Measurements from ENCODE around the gene PRRT4. TPM values are rescaled to one million over a fixed set of nuclear protein-coding genes. Genes with fewer than 3 reads are reported as not detected.

PRRT4 gene
- total RNA-seq, 1 experiment from 2014 or later: 0.26 TPM

DNA sequence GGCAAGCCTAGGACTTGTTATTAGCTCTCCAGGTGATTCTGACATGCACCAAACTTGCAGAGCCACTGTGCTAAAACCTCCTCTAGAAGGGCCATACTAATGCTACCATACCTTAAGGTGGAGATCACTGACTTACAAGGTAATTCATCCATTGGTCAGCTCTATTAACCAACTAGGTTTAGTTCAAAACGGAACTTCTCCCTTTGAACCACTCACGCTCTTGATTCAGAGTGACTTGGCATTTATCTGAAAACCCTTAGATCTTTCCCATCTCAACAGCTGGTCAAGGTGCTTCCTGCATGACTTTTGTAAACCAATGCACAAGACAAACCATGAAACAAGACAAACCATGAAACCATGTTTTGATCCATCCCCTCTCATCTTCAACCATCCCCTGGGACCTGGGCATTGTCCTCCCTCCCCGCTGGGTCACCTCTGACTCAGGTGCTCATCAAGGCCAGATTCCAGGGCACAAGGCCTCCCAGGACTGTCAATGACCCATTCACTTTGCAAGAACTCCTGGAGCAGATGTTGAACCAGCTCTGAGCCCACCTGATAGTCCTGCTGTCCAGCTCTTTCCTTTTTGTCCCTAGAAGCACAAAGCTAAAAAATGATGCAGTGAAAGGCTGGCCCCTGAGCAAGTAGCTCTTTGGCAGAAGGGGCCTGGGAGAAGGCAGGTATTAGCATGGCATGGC lies 29.5 kb upstream of the PRRT4 start:
- no TSS peak for BruUV-seq (replicated peaks)
- TF ChIP-seq, protein P1, sequence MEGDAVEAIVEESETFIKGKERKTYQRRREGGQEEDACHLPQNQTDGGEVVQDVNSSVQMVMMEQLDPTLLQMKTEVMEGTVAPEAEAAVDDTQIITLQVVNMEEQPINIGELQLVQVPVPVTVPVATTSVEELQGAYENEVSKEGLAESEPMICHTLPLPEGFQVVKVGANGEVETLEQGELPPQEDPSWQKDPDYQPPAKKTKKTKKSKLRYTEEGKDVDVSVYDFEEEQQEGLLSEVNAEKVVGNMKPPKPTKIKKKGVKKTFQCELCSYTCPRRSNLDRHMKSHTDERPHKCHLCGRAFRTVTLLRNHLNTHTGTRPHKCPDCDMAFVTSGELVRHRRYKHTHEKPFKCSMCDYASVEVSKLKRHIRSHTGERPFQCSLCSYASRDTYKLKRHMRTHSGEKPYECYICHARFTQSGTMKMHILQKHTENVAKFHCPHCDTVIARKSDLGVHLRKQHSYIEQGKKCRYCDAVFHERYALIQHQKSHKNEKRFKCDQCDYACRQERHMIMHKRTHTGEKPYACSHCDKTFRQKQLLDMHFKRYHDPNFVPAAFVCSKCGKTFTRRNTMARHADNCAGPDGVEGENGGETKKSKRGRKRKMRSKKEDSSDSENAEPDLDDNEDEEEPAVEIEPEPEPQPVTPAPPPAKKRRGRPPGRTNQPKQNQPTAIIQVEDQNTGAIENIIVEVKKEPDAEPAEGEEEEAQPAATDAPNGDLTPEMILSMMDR (conservative IDR thresholded peaks at IDR 0.05): no peak
- no peak for TF ChIP-seq EZH2 (IDR thresholded peaks at IDR 0.05; ENCODE audit: low read depth)
- H3K4me1 ChIP-seq (replicated peaks; ENCODE audit: insufficient read depth): peaks cover 17% of the 10 kb centered on the region; the same call in 1 of the 2 replicates

DNA sequence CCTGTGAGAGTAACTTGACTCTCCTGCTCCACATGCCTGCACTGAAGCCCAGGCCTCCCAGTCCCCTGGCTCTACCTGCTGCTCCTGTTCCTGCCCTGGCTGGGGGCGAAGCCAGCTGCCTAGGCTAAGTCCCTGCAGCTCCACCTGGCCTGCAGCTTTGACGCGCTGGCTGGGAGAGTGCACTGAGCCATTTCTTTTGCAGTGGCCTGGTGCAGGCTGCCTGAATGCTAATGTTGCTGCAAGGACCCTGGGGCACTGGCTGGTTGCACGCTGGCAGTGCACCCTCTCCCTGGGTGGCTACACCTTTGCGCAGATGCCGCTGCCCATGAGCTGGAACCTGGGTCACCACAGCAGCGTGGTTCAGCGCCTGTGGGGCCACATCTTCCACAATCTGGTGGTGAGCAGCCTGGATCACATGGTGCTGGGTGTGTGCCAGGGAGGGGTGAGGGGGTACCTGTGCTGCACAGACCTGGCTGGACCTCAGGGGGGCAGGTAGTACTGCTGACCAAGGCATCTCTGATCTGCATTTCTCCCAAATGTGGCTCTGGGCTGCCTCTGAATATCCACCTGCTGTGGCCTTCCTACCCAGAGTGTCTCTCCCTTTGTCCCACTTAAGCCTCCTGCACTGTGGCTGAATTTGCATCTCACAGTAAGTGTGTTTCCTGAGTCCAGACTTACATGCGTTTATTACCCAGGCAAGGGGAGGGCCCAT lies 28.3 kb upstream of the PRRT4 start:
- Histone ChIP-seq H3K27me3 (ENCODE audit: insufficient read depth, low read depth) (no peaks in the 10 kb centered on the region), H3K9me3 (ENCODE audit: insufficient read depth, low read depth) (no peaks in the 10 kb centered on the region), H3K27ac (no peak overlapping the region), H3K4me1 (replicated peaks; ENCODE audit: insufficient read depth) (peaks cover 17% of the 10 kb centered on the region; the same call in 1 of the 2 replicates), H2AFZ (no peak overlapping the region), H3K4me3 (no peak overlapping the region), H3K9me2 (ENCODE audit: insufficient read depth) (no peaks in the 10 kb centered on the region), H4K20me1 (ENCODE audit: insufficient read depth) (no peaks in the 10 kb centered on the region), H3K36me3 (ENCODE audit: low read depth) (no peaks in the 10 kb centered on the region), H3K79me2 (ENCODE audit: low read depth) (no peaks in the 10 kb centered on the region), H3K4me2 (no peak overlapping the region), H3F3A (ENCODE audit: insufficient read depth, low read depth) (peaks cover 11% of the 10 kb centered on the region; the same call in 1 of the 2 replicates)
- POLR2A ChIA-PET (ENCODE audit: unreplicated experiment): interaction anchor here (0.6 kb wide), 1 partner anchor 75 kb away, joined by 5 read pairs; no protein-coding TSS in a partner anchor
- CTCF ChIA-PET: interaction anchor here (0.6 to 3.2 kb wide), 3 partner anchors 41 to 82 kb away, joined by 4 to 56 read pairs (median 7); no protein-coding TSS in a partner anchor
- intact Hi-C loops (cut with micrococcal nuclease; ENCODE audit: unreplicated experiment): loop anchor here (5.0 kb wide), 1 partner anchor 38 kb away; no protein-coding TSS in a partner anchor
- TF ChIP-seq EZH2 (IDR thresholded peaks at IDR 0.05; ENCODE audit: low read depth): no peak
- TF ChIP-seq, protein P1 (conservative IDR thresholded peaks at IDR 0.05): no peak
- BruUV-seq (replicated peaks): no TSS peak
- no peak for DNase-seq

More for the DNA sequence above, 29.5 kb upstream of the PRRT4 start:
- Histone ChIP-seq H3K79me2 (ENCODE audit: low read depth) (no peaks in the 10 kb centered on the region), H4K20me1 (ENCODE audit: insufficient read depth) (no peaks in the 10 kb centered on the region), H3K9me2 (ENCODE audit: insufficient read depth) (no peaks in the 10 kb centered on the region), H3K27me3 (ENCODE audit: insufficient read depth, low read depth) (no peaks in the 10 kb centered on the region), H3K4me2 (no peak overlapping the region), H3K9me3 (ENCODE audit: insufficient read depth, low read depth) (no peaks in the 10 kb centered on the region), H3K4me3 (no peak overlapping the region), H3K27ac (no peak overlapping the region), H3F3A (ENCODE audit: insufficient read depth, low read depth) (peaks cover 11% of the 10 kb centered on the region; the same call in 1 of the 2 replicates), H3K36me3 (ENCODE audit: low read depth) (no peaks in the 10 kb centered on the region), H2AFZ (no peak overlapping the region)
- CTCF ChIA-PET: interaction anchor here (0.5 to 1.6 kb wide), 4 partner anchors 36 to 45 kb away, joined by 3 to 8 read pairs (median 4); no protein-coding TSS in a partner anchor
- DNase-seq: no peak
- POLR2A ChIA-PET (ENCODE audit: unreplicated experiment): interaction anchor here (0.5 to 0.7 kb wide), 2 partner anchors 18 to 67 kb away, joined by 3 read pairs; partner anchors contain the start of gene IMPDH1
- intact Hi-C loops (cut with micrococcal nuclease; ENCODE audit: unreplicated experiment): no loop called here

DNA sequence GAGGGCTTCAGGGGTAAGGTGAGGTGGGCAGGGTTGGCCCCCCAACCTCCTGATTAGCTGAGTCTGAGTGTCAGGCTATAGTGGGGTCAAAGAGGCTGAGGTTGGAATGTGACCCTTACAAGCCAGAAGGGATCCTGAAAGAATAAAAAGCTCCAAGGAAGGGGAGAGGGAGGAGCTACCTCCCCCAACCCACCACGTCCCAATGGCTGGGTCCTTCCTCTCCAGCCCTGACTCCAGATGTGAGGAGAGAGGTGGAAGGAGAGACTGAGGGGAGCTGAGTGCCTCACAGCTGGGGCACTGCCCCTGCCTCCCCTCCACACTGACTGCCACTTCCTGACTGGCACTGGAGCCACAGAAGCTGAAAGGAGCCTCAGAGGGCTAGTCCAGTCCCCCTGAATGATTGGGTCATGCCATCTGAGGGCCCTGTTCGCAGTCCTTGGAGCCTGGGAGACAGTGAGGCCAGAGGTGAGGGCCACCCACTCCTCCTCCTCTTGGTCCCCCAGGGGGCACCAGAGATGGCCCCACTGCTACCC lies 27.7 kb upstream of the PRRT4 start:
- no peak for TF ChIP-seq EZH2 (IDR thresholded peaks at IDR 0.05; ENCODE audit: low read depth)
- TF ChIP-seq, protein P1 (conservative IDR thresholded peaks at IDR 0.05): no peak
- CTCF ChIA-PET: interaction anchor here (0.5 to 3.2 kb wide), 4 partner anchors 19 to 83 kb away, joined by 5 to 56 read pairs (median 11); no protein-coding TSS in a partner anchor
- Histone ChIP-seq H3K4me3 (no peak overlapping the region), H3K9me2 (ENCODE audit: insufficient read depth) (no peaks in the 10 kb centered on the region), H3K9me3 (ENCODE audit: insufficient read depth, low read depth) (no peaks in the 10 kb centered on the region), H3K4me1 (replicated peaks; ENCODE audit: insufficient read depth) (peaks cover 20% of the 10 kb centered on the region), H3K79me2 (ENCODE audit: low read depth) (no peaks in the 10 kb centered on the region), H2AFZ (no peak overlapping the region), H4K20me1 (ENCODE audit: insufficient read depth) (no peaks in the 10 kb centered on the region), H3K4me2 (no peak overlapping the region), H3K27ac (no peak overlapping the region), H3F3A (ENCODE audit: insufficient read depth, low read depth) (peaks cover 14% of the 10 kb centered on the region; the same call in 1 of the 2 replicates), H3K36me3 (ENCODE audit: low read depth) (no peaks in the 10 kb centered on the region), H3K27me3 (ENCODE audit: insufficient read depth, low read depth) (no peaks in the 10 kb centered on the region)
- no peak for DNase-seq
- POLR2A ChIA-PET (ENCODE audit: unreplicated experiment): interaction anchor here (0.6 to 0.7 kb wide), 3 partner anchors 14 to 76 kb away, joined by 3 to 5 read pairs (median 3); no protein-coding TSS in a partner anchor
- no TSS peak for BruUV-seq (replicated peaks)
- intact Hi-C loops (cut with micrococcal nuclease; ENCODE audit: unreplicated experiment): loop anchor here (5.0 kb wide), 1 partner anchor 38 kb away; no protein-coding TSS in a partner anchor

All from PC-9 (cell line).